ENCODE measurements around the gene DPH1.

DPH1 gene

DNA sequence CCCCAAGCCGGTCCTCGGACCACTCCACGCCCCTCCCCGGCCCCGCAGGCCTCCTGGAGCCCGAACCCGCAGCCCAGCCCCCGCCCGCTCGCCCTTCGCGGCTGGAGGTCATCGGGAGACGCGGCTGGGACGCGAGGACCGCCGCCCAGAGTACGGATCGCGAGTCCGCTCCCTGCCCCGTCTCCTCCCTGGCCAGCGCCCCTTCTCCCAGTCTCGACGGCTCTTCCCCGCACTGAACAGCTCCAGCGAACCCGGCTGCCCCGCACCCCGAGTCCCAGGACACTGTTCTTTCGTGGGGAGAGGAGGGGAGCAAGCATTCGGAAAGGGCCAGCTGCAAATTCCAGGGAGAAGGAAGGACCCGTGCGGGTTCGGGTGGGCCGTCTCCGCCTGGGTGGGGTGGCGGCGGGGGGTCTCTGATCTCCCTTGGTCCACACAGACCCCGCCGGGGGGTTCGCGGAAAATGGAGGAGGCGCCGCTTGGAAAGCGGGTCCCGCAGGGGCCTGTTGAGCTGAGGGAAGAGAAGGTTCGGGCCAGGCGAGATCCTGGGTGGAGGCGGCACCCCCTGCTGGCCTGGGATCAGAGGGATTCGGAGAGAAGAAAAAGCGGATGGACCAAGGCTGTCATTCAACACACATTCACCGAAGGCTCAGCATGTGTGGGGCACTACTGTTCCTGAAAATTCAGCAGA is 4.2 kb upstream of the DPH1 start:
- peak overlapping the region; percentile 82 for H3K4me2 ChIP-seq (ENCODE audit: low read depth, low read length, poor library complexity, severe bottlenecking)
- TF ChIP-seq EZH2phosphoT487 (IDR thresholded peaks at IDR 0.05; ENCODE audit: borderline replicate concordance), result no peak
- TF ChIP-seq, protein P1, sequence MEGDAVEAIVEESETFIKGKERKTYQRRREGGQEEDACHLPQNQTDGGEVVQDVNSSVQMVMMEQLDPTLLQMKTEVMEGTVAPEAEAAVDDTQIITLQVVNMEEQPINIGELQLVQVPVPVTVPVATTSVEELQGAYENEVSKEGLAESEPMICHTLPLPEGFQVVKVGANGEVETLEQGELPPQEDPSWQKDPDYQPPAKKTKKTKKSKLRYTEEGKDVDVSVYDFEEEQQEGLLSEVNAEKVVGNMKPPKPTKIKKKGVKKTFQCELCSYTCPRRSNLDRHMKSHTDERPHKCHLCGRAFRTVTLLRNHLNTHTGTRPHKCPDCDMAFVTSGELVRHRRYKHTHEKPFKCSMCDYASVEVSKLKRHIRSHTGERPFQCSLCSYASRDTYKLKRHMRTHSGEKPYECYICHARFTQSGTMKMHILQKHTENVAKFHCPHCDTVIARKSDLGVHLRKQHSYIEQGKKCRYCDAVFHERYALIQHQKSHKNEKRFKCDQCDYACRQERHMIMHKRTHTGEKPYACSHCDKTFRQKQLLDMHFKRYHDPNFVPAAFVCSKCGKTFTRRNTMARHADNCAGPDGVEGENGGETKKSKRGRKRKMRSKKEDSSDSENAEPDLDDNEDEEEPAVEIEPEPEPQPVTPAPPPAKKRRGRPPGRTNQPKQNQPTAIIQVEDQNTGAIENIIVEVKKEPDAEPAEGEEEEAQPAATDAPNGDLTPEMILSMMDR (conservative IDR thresholded peaks at IDR 0.05; ENCODE audit: low read length), result peak; percentile 59
- H3K79me2 ChIP-seq (ENCODE audit: insufficient read depth, low read length), result no peaks in the 10 kb centered on the region; the same call in 1 of the 2 replicates
- H3K9ac ChIP-seq (ENCODE audit: low read depth, low read length, poor library complexity, severe bottlenecking), result peak overlapping the region; percentile 42
- H3K4me3 ChIP-seq (ENCODE audit: low read length, poor library complexity, severe bottlenecking), result peak overlapping the region; percentile 71
- H2AFZ ChIP-seq (ENCODE audit: low read length), result peak overlapping the region; percentile 75
- H3K36me3 ChIP-seq (ENCODE audit: insufficient read depth, low read length), result no peaks in the 10 kb centered on the region
- no peaks in the 10 kb centered on the region for H3K9me2 ChIP-seq (replicated peaks; ENCODE audit: low read depth, low read length)
- H3F3A ChIP-seq (ENCODE audit: low read depth), result no peaks in the 10 kb centered on the region
- peaks cover 18% of the 10 kb centered on the region for H3K27me3 ChIP-seq (ENCODE audit: insufficient read depth, low read length, poor library complexity, severe bottlenecking)
- no peaks in the 10 kb centered on the region for H4K20me1 ChIP-seq (ENCODE audit: insufficient read depth, low read length, poor library complexity, severe bottlenecking)
- peaks cover 28% of the 10 kb centered on the region for H3K4me1 ChIP-seq (ENCODE audit: insufficient read depth, low read length, poor library complexity, severe bottlenecking)
- H3K9me3 ChIP-seq (ENCODE audit: insufficient read depth, low read depth, low read length), result no peaks in the 10 kb centered on the region

DNA sequence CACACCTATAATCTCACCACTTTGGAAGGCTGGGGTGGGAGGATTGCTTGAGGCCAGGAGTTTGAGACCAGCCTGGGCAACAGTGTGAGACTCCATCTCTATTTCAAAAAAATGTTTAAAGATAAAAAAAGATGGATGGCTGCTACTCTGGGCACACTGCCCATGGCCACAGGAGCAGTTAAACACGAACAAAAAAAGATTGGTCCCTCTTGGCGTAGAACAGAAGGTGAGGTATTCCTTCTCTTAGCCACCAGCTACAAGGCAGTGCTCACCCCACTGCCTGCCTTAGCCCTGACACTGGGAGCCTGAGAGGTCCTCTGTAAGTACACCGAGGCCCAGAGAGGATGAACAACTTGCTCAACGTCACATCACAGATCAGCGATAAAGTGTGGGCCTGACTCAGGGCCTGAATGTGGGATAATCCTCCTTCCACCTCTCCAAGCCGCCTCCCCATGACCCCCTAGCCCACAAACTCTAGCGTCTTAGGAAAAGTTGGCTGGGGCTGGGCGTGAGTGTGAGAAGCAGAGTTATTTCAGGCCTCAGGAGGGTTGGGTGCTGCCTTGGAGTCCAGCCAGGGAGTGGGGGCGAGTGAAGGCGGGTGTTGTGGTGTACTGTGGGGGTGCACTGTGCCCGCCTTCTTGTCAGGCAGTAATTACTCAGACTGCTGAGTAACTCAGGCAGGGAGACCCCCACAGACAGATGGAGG is 2.3 kb upstream of the DPH1 start:
- H3K4me2 ChIP-seq (ENCODE audit: low read depth, low read length, poor library complexity, severe bottlenecking), result no peak overlapping the region
- H3K27me3 ChIP-seq (ENCODE audit: insufficient read depth, low read length, poor library complexity, severe bottlenecking), result peaks cover 18% of the 10 kb centered on the region
- no peaks in the 10 kb centered on the region for H3K36me3 ChIP-seq (ENCODE audit: insufficient read depth, low read length)
- H3K9ac ChIP-seq (ENCODE audit: low read depth, low read length, poor library complexity, severe bottlenecking), result no peak overlapping the region
- H2AFZ ChIP-seq (ENCODE audit: low read length), result no peak overlapping the region
- no peaks in the 10 kb centered on the region for H3K9me2 ChIP-seq (replicated peaks; ENCODE audit: low read depth, low read length)
- no peaks in the 10 kb centered on the region for H3K9me3 ChIP-seq (ENCODE audit: insufficient read depth, low read depth, low read length)
- peaks cover 20% of the 10 kb centered on the region for H3K4me1 ChIP-seq (ENCODE audit: insufficient read depth, low read length, poor library complexity, severe bottlenecking)
- TF ChIP-seq, protein P1 (conservative IDR thresholded peaks at IDR 0.05; ENCODE audit: low read length), result no peak
- TF ChIP-seq EZH2phosphoT487 (IDR thresholded peaks at IDR 0.05; ENCODE audit: borderline replicate concordance), result no peak
- no peaks in the 10 kb centered on the region for H3F3A ChIP-seq (ENCODE audit: low read depth)
- H3K79me2 ChIP-seq (ENCODE audit: insufficient read depth, low read length), result no peaks in the 10 kb centered on the region; the same call in 1 of the 2 replicates
- no peaks in the 10 kb centered on the region for H4K20me1 ChIP-seq (ENCODE audit: insufficient read depth, low read length, poor library complexity, severe bottlenecking)
- no peak overlapping the region for H3K4me3 ChIP-seq (ENCODE audit: low read length, poor library complexity, severe bottlenecking)

DNA sequence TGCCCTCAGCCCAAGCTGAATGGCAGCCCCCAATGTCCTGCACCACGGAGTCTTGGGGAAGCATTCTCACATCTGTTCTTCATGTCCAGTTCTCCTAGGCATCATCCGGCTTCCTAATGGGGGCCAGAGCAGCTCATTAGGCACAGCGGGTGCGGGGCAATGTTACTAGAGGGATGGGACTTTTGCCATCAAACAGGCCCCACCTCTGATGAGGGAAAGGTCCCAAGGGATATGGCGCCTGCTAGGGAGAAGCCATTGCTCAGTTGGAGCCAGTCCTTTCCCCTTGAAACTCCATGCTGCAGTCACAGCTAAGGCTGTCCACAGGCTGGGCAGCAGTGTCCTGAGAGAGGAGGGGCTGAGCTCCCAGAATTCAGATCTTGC is 1.7 kb upstream of the DPH1 start:
- no peak overlapping the region for H2AFZ ChIP-seq (ENCODE audit: low read length)
- H4K20me1 ChIP-seq (ENCODE audit: insufficient read depth, low read length, poor library complexity, severe bottlenecking), result no peaks in the 10 kb centered on the region
- no peak overlapping the region for H3K4me3 ChIP-seq (ENCODE audit: low read length, poor library complexity, severe bottlenecking)
- peaks cover 16% of the 10 kb centered on the region for H3K4me1 ChIP-seq (ENCODE audit: insufficient read depth, low read length, poor library complexity, severe bottlenecking)
- H3F3A ChIP-seq (ENCODE audit: low read depth), result no peaks in the 10 kb centered on the region
- TF ChIP-seq, protein P1 (conservative IDR thresholded peaks at IDR 0.05; ENCODE audit: low read length), result no peak
- no peak for TF ChIP-seq EZH2phosphoT487 (IDR thresholded peaks at IDR 0.05; ENCODE audit: borderline replicate concordance)
- no peaks in the 10 kb centered on the region for H3K9me3 ChIP-seq (ENCODE audit: insufficient read depth, low read depth, low read length)
- peaks cover 18% of the 10 kb centered on the region for H3K27me3 ChIP-seq (ENCODE audit: insufficient read depth, low read length, poor library complexity, severe bottlenecking)
- H3K9me2 ChIP-seq (replicated peaks; ENCODE audit: low read depth, low read length), result no peaks in the 10 kb centered on the region
- no peaks in the 10 kb centered on the region; the same call in 1 of the 2 replicates for H3K79me2 ChIP-seq (ENCODE audit: insufficient read depth, low read length)
- no peak overlapping the region for H3K9ac ChIP-seq (ENCODE audit: low read depth, low read length, poor library complexity, severe bottlenecking)
- no peaks in the 10 kb centered on the region for H3K36me3 ChIP-seq (ENCODE audit: insufficient read depth, low read length)
- no peak overlapping the region for H3K4me2 ChIP-seq (ENCODE audit: low read depth, low read length, poor library complexity, severe bottlenecking)
